Measurements from ENCODE around the gene TWF1.
"Not testable (repeated sequence)": the region's sequence is repeated elsewhere in the genome, so short reads cannot be mapped to it uniquely, and the experiment has no call there.

TWF1 gene

GRCh38 chr12:43805149-43805859, 813 bp downstream of the TWF1 start:
- DNase-seq = peak; percentile 75

GRCh38 chr12:43797561-43798217, 8.4 kb downstream of the TWF1 start:
- DNase-seq = no peak

- peak; percentile 85 for DNase-seq
Observed at GRCh38 chr12:43795716-43796280, 10.3 kb downstream of the TWF1 start.

DNA sequence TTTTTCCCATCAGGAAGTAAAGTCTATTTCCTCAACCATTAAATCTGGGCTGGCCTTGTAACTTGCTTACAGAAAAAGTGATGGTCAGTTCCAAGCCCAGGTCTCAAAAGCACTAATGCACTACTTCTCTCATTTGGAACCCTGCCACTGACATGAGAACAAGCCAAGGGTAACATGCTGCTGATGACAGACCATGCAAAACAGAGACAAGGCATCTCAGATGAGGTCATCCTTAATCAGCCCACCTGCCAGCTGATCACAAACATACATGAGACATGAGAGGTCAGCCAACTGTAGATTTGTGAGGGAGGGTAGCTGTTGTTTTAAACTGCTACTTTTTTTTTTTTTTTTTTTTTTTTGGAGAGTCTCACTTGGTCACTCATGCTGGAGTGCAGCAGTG, 16.2 kb downstream of the TWF1 start:
- peak; percentile 68 for DNase-seq

GRCh38 chr12:43786899-43787693, 19.0 kb downstream of the TWF1 start:
- DNase-seq = no peak

- peak; percentile 74 for DNase-seq
Observed at GRCh38 chr12:43776498-43776897, 29.6 kb downstream of the TWF1 start.

- DNase-seq = no peak
Observed at GRCh38 chr12:43766291-43766690, 39.8 kb downstream of the TWF1 start.

DNA sequence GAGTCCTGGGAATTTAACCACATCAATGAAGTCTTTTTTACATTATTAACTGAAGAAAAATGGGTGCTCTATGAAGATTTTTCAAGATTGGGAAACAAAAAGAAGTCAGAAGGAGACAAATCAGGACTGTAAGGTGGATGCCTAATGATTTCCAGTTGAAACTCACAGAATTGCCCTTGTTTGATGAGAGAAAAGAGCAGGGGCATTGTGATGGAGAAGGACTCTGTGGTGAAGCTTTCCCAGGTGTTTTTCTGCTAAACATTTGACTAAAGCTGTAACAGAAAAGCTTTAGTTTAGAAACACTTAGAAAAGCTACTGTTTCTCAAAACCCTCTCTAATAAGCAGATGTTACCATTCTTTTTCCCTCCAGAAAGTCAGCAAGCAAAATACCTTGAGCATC, 41.6 kb downstream of the TWF1 start:
- DNase-seq = no peak

GRCh38 chr12:43763769-43764168, 42.3 kb downstream of the TWF1 start:
- DNase-seq = no peak

GRCh38 chr12:43762596-43762995, 43.5 kb downstream of the TWF1 start:
- DNase-seq = peak; percentile 47

- DNase-seq = no peak
Observed at GRCh38 chr12:43761500-43761899, 44.6 kb downstream of the TWF1 start.

GRCh38 chr12:43760396-43760795, 45.7 kb downstream of the TWF1 start:
- peak; percentile 33 for DNase-seq

DNA sequence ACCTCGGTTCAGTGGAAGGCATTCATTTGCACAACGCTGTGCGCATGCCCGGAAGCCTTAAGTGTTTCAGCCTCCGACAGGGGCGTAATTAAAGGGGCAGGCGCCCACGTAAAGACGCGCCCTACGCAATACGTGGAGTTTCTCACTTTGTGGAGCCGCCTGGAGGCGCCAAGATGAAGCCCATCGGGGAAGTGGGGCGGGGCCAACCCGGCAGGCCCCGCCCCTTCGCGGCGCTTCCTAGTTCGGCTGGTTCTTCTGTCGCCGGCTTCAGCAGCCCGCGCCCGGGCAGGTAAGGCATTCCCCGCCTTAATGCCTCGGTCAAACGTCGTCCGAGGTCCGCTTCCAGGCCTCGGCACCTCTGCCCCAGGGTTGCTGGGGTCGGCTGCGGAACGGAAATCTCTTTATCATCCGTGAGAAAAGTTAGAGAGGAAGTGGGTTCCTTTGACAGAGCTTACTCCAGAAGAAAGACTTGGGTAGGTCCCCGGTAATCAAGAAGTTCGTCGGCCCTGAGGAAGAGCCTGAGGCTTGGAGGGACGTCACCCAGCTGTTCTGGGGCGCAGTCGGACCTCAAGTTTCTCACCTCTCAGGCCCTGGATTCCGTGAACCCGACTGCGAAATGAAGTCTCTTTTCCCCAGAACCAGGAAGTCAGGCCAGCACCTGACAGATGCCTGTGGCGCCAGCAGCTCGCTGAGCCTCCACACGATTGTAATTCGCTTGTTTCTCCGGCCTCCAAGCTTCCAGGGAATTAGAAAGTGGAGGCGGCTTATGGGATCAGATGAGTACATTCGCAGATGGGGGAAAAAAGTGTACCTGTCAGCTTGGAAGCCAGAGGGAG, 47.2 kb downstream of the TWF1 start, which contains the start of the genes IRAK4 and PUS7L:
Gene IRAK4 (plus strand): TSS at position 224 of the 836 bp plus-strand sequence. CDS start 9,161 bp downstream, outside the sequence.
Gene PUS7L (minus strand): TSS at position 63 of the 836 bp plus-strand sequence. CDS start 3,545 bp downstream, outside the sequence.
- DNase-seq = peak; percentile 100

DNA sequence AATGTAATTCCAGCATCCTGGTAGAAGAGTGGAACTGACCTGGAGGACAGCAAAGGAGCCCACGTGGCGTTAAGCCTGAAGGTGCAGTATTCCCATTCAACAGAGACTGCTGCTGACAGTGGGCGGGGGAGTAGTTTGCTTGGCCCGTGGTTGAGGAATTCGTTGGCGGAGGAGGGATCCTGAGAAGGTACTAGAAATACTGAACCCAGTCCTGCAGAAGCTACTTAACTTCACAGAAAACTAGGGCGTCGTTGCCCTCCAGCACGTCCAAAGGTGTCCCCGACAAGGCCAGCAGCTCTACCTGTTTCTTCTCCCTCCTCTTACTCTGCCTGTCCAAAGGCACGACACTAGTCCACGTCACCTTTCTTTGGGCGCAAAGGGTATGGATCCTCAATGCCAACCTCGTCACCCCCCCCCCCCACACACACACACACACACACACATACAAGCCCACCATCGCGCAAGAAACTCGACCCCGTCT, 47.8 kb downstream of the TWF1 start:
- peak; percentile 89 for DNase-seq

DNA sequence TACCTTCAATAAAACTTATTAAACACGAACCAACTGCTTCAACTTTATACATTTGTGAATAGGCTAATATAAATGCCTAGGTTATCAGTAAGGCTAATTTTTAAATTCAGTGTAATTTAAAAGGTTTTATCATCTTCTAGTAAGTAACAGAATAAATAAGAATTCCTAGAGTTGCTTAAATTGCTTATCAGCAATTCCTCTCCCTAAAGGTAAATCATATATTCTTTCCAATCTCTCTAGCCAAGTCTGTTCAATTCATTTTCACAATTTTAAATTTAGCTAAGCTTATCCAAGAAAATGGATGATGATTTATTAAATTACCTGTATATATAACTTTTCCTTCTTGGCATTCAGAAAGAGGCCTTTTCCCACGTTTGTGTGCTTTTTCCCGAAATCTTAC, 52.1 kb downstream of the TWF1 start:
- no peak for DNase-seq

DNA sequence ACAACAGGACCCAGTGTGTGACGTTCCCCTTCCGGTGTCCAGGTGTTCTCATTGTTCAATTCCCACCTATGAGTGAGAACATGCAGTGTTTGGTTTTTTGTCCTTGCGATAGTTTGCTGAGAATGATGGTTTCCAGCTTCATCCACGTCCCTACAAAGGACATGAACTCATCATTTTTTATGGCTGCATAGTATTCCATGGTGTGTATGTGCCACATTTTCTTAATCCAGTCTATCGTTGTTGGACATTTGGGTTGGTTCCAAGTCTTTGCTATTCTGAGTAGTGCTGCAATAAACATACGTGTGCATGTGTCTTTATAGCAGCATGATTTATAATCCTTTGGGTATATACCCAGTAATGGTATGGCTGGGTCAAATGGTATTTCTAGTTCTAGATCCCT, 54.8 kb downstream of the TWF1 start:
- not testable (repeated sequence) for DNase-seq

GRCh38 chr12:43750814-43751213, 55.3 kb downstream of the TWF1 start:
- no peak for DNase-seq

GRCh38 chr12:43749016-43749415, 57.1 kb downstream of the TWF1 start:
- no peak for DNase-seq

- no peak for DNase-seq
Observed at GRCh38 chr12:43744826-43745225, 61.3 kb downstream of the TWF1 start.

Data from DMS53 (cell line).